ENCODE measurements around the gene ARID1B. TPM values are rescaled to one million over a fixed set of nuclear protein-coding genes. Genes with fewer than 3 reads are reported as not detected.

Gene ARID1B
- total and polyA plus RNA-seq, 7 experiments from 2014 or later = 17.5 to 164 (median 139) TPM

- H3K36me3 ChIP-seq (ENCODE audit: control insufficient read depth in 2 of 3, insufficient read depth in 3 of 3, low read length in 3 of 3) = no peaks in the 10 kb centered on the region
- Mint-ChIP-seq H3K27me3 (peaks cover 0 to 26% (median 0%) of the 10 kb centered on the region in 5 donors), H3K36me3 (peaks cover 0 to 12% (median 5%) of the 10 kb centered on the region in 5 donors), H3K4me3 (no peak overlapping the region), H3K9me3 (peaks cover 2 to 19% (median 7%) of the 10 kb centered on the region in 11 donors), H3K4me1 (peaks cover 0 to 10% (median 0%) of the 10 kb centered on the region in 7 donors), H3K27ac (no peak overlapping the region)
- ChIA-PET CTCF (interaction anchor here (0.6 kb wide), 1 partner anchor 349 kb away, joined by 3 read pairs; no protein-coding TSS in a partner anchor), POLR2A (no interaction called here)
- no peaks in the 10 kb centered on the region for H3K27me3 ChIP-seq (ENCODE audit: control insufficient read depth in 2 of 2, insufficient read depth in 2 of 2, low read length in 2 of 2)
- H3K4me1 ChIP-seq (ENCODE audit: control insufficient read depth in 2 of 2, insufficient read depth in 2 of 2, low read length in 2 of 2) = no peaks in the 10 kb centered on the region
- ATAC-seq (no peak), DNase-seq (no peak)
- intact Hi-C loops (cut with micrococcal nuclease) = no loop called here
- no peak overlapping the region for H3K4me3 ChIP-seq (ENCODE audit: low read length)
- no peak overlapping the region for H3K27ac ChIP-seq (ENCODE audit: low read depth, low read length)
- peaks cover 0 to 4% (median 0%) of the 10 kb centered on the region in 3 experiments for H3K9me3 ChIP-seq (ENCODE audit: control insufficient read depth in 2 of 3, low read length in 3 of 3)
These were observed 467.0 kb downstream of the ARID1B start for GRCh38 chr6:157244175-157244574.

GRCh38 chr6:157244780-157245179 lies 467.6 kb downstream of the ARID1B start:
- ChIA-PET CTCF (interaction anchor here (1.4 kb wide), 1 partner anchor 19 kb away, joined by 3 read pairs; no protein-coding TSS in a partner anchor), POLR2A (interaction anchor here (1.2 kb wide), 1 partner anchor 9 kb away, joined by 3 read pairs; no protein-coding TSS in a partner anchor)
- H3K36me3 Mint-ChIP-seq = peaks cover 0 to 12% (median 5%) of the 10 kb centered on the region in 5 donors

GRCh38 chr6:157245436-157245835 lies 468.3 kb downstream of the ARID1B start:
- H3K27me3 ChIP-seq (ENCODE audit: control insufficient read depth in 2 of 2, insufficient read depth in 2 of 2, low read length in 2 of 2) = no peaks in the 10 kb centered on the region
- POLR2A ChIA-PET = interaction anchor here (0.8 to 1.2 kb wide), 2 partner anchors 10 to 28 kb away, joined by 3 read pairs; no protein-coding TSS in a partner anchor
- no peak for ATAC-seq
- Mint-ChIP-seq H3K36me3 (peaks cover 0 to 12% (median 5%) of the 10 kb centered on the region in 5 donors), H3K4me1 (peaks cover 0 to 5% (median 0%) of the 10 kb centered on the region in 7 donors), H3K4me3 (no peak overlapping the region), H3K9me3 (peaks cover 2 to 22% (median 7%) of the 10 kb centered on the region in 11 donors), H3K27ac (peak overlapping the region in 1 of 9 donors; percentile 78), H3K27me3 (peaks cover 0 to 22% (median 0%) of the 10 kb centered on the region in 5 donors)
- no peak overlapping the region for H3K27ac ChIP-seq (ENCODE audit: low read depth, low read length)
- no peak overlapping the region for H3K4me3 ChIP-seq (ENCODE audit: low read length)
- H3K4me1 ChIP-seq (ENCODE audit: control insufficient read depth in 2 of 2, insufficient read depth in 2 of 2, low read length in 2 of 2) = no peaks in the 10 kb centered on the region
- DNase-seq = no peak
- CTCF ChIA-PET = interaction anchor here (0.6 to 1.4 kb wide), 2 partner anchors 15 to 19 kb away, joined by 3 read pairs; no protein-coding TSS in a partner anchor
- intact Hi-C loops (cut with micrococcal nuclease) = no loop called here
- no peaks in the 10 kb centered on the region for H3K36me3 ChIP-seq (ENCODE audit: control insufficient read depth in 2 of 3, insufficient read depth in 3 of 3, low read length in 3 of 3)
- peaks cover 0 to 4% (median 0%) of the 10 kb centered on the region in 3 experiments for H3K9me3 ChIP-seq (ENCODE audit: control insufficient read depth in 2 of 3, low read length in 3 of 3)

More at GRCh38 chr6:157244780-157245179, 467.6 kb downstream of the ARID1B start:
- H3K36me3 ChIP-seq (ENCODE audit: control insufficient read depth in 2 of 3, insufficient read depth in 3 of 3, low read length in 3 of 3) = no peaks in the 10 kb centered on the region
- ATAC-seq = no peak
- no peak overlapping the region for H3K4me3 Mint-ChIP-seq
- no peak for DNase-seq
- H3K27me3 ChIP-seq (ENCODE audit: control insufficient read depth in 2 of 2, insufficient read depth in 2 of 2, low read length in 2 of 2) = no peaks in the 10 kb centered on the region
- H3K4me3 ChIP-seq (ENCODE audit: low read length) = no peak overlapping the region
- intact Hi-C loops (cut with micrococcal nuclease) = no loop called here
- H3K27ac Mint-ChIP-seq = no peak overlapping the region
- H3K9me3 Mint-ChIP-seq = peaks cover 2 to 22% (median 7%) of the 10 kb centered on the region in 11 donors
- no peaks in the 10 kb centered on the region for H3K4me1 ChIP-seq (ENCODE audit: control insufficient read depth in 2 of 2, insufficient read depth in 2 of 2, low read length in 2 of 2)
- peaks cover 0 to 4% (median 0%) of the 10 kb centered on the region in 3 experiments for H3K9me3 ChIP-seq (ENCODE audit: control insufficient read depth in 2 of 3, low read length in 3 of 3)
- peaks cover 0 to 20% (median 0%) of the 10 kb centered on the region in 5 donors for H3K27me3 Mint-ChIP-seq
- peaks cover 0 to 10% (median 0%) of the 10 kb centered on the region in 7 donors for H3K4me1 Mint-ChIP-seq
- H3K27ac ChIP-seq (ENCODE audit: low read depth, low read length) = no peak overlapping the region

GRCh38 chr6:157246048-157246630 lies 469.0 kb downstream of the ARID1B start:
- no peak for ATAC-seq
- POLR2A ChIA-PET = interaction anchor here (0.8 kb wide), 1 partner anchor 27 kb away, joined by 3 read pairs; no protein-coding TSS in a partner anchor
- intact Hi-C loops (cut with micrococcal nuclease) = no loop called here

GRCh38 chr6:157246771-157247484 lies 469.8 kb downstream of the ARID1B start:
- ChIA-PET POLR2A (no interaction called here), CTCF (no interaction called here)
- intact Hi-C loops (cut with micrococcal nuclease) = no loop called here
- Histone ChIP-seq H3K27ac (ENCODE audit: low read depth, low read length) (no peak overlapping the region), H3K9me3 (ENCODE audit: control insufficient read depth in 2 of 3, low read length in 3 of 3) (peaks cover 0 to 4% (median 0%) of the 10 kb centered on the region in 3 experiments), H3K27me3 (ENCODE audit: control insufficient read depth in 2 of 2, insufficient read depth in 2 of 2, low read length in 2 of 2) (no peaks in the 10 kb centered on the region), H3K4me1 (ENCODE audit: control insufficient read depth in 2 of 2, insufficient read depth in 2 of 2, low read length in 2 of 2) (no peaks in the 10 kb centered on the region), H3K4me3 (ENCODE audit: low read length) (no peak overlapping the region), H3K36me3 (ENCODE audit: control insufficient read depth in 2 of 3, insufficient read depth in 3 of 3, low read length in 3 of 3) (no peaks in the 10 kb centered on the region)
- no peak for ATAC-seq
- Mint-ChIP-seq H3K4me1 (peaks cover 0 to 5% (median 0%) of the 10 kb centered on the region in 7 donors), H3K9me3 (peaks cover 2 to 22% (median 7%) of the 10 kb centered on the region in 11 donors), H3K36me3 (peaks cover 0 to 12% (median 5%) of the 10 kb centered on the region in 5 donors), H3K4me3 (no peak overlapping the region), H3K27me3 (peaks cover 0 to 28% (median 0%) of the 10 kb centered on the region in 5 donors), H3K27ac (peak overlapping the region in 1 of 9 donors; percentile 20)
- no peak for DNase-seq

More at GRCh38 chr6:157246048-157246630, 469.0 kb downstream of the ARID1B start:
- no peak overlapping the region for H3K4me3 Mint-ChIP-seq
- Histone ChIP-seq H3K27ac (ENCODE audit: low read depth, low read length) (no peak overlapping the region), H3K4me3 (ENCODE audit: low read length) (no peak overlapping the region), H3K36me3 (ENCODE audit: control insufficient read depth in 2 of 3, insufficient read depth in 3 of 3, low read length in 3 of 3) (no peaks in the 10 kb centered on the region), H3K4me1 (ENCODE audit: control insufficient read depth in 2 of 2, insufficient read depth in 2 of 2, low read length in 2 of 2) (no peaks in the 10 kb centered on the region), H3K9me3 (ENCODE audit: control insufficient read depth in 2 of 3, low read length in 3 of 3) (peaks cover 0 to 4% (median 0%) of the 10 kb centered on the region in 3 experiments), H3K27me3 (ENCODE audit: control insufficient read depth in 2 of 2, insufficient read depth in 2 of 2, low read length in 2 of 2) (no peaks in the 10 kb centered on the region)
- H3K27me3 Mint-ChIP-seq = peaks cover 0 to 24% (median 0%) of the 10 kb centered on the region in 5 donors
- H3K9me3 Mint-ChIP-seq = peaks cover 2 to 22% (median 7%) of the 10 kb centered on the region in 11 donors
- no peak overlapping the region for H3K27ac Mint-ChIP-seq
- DNase-seq = no peak
- peaks cover 0 to 5% (median 0%) of the 10 kb centered on the region in 7 donors for H3K4me1 Mint-ChIP-seq
- H3K36me3 Mint-ChIP-seq = peaks cover 0 to 12% (median 5%) of the 10 kb centered on the region in 5 donors
- CTCF ChIA-PET = no interaction called here

- Mint-ChIP-seq H3K27ac (no peak overlapping the region), H3K27me3 (peaks cover 0 to 24% (median 0%) of the 10 kb centered on the region in 5 donors), H3K9me3 (peaks cover 2 to 22% (median 7%) of the 10 kb centered on the region in 11 donors), H3K36me3 (peaks cover 0 to 12% (median 5%) of the 10 kb centered on the region in 5 donors), H3K4me3 (no peak overlapping the region), H3K4me1 (peaks cover 0 to 2% (median 0%) of the 10 kb centered on the region in 7 donors)
- H3K36me3 ChIP-seq (ENCODE audit: control insufficient read depth in 2 of 3, insufficient read depth in 3 of 3, low read length in 3 of 3) = no peaks in the 10 kb centered on the region
- no peak for DNase-seq
- intact Hi-C loops (cut with micrococcal nuclease) = no loop called here
- no peaks in the 10 kb centered on the region for H3K4me1 ChIP-seq (ENCODE audit: control insufficient read depth in 2 of 2, insufficient read depth in 2 of 2, low read length in 2 of 2)
- no peak overlapping the region for H3K4me3 ChIP-seq (ENCODE audit: low read length)
- peaks cover 0 to 4% (median 0%) of the 10 kb centered on the region in 3 experiments for H3K9me3 ChIP-seq (ENCODE audit: control insufficient read depth in 2 of 3, low read length in 3 of 3)
- no peak for ATAC-seq
- CTCF ChIA-PET = no interaction called here
- no peaks in the 10 kb centered on the region for H3K27me3 ChIP-seq (ENCODE audit: control insufficient read depth in 2 of 2, insufficient read depth in 2 of 2, low read length in 2 of 2)
- H3K27ac ChIP-seq (ENCODE audit: low read depth, low read length) = no peak overlapping the region
- POLR2A ChIA-PET = no interaction called here
These were observed 471.1 kb downstream of the ARID1B start for GRCh38 chr6:157248264-157248663.

Measured in naive thymus-derived CD4-positive, alpha-beta T cell (primary cell).